GM12892 (cell line): ENCODE results near the gene FLVCR2.

Experiments used
- POLR2A ChIP-seq: IDR thresholded peaks from 2 replicates; pipeline ENCODE4 v1.6.1; 2011; ENCODE audit warnings: low read depth, low read length, control low read depth
- POLR2AphosphoS5 ChIP-seq: IDR thresholded peaks from 2 replicates; pipeline ENCODE4 v1.6.1; 2011; ENCODE audit warnings: low read depth, low read length, control low read depth
- TAF1 ChIP-seq: IDR thresholded peaks from 2 replicates; pipeline ENCODE4 v1.6.1; 2011; ENCODE audit warnings: low read depth, mild to moderate bottlenecking, control low read depth, low read length, borderline replicate concordance

- TF ChIP-seq POLR2AphosphoS5 (no peak), POLR2A (no peak), TAF1 (no peak)
Measured at GRCh38 chr14:75563931-75564330, 14.5 kb upstream of the FLVCR2 start.
